Hematopoietic multipotent progenitor cell treated with erythropoietin and hydrocortisone succinate and interleukin-3 and kit ligand, for 17 days (in vitro differentiated cells): ENCODE results near the gene MAP2K5.

Source experiments
- DNase-seq: peaks from one replicate; pipeline ENCODE4 v3.0.0-alpha.2; 2015; ENCODE audit warnings: low spot score

Gene MAP2K5

GRCh38 chr15:67723294-67724024, 181.0 kb downstream of the MAP2K5 start:
- no peak for DNase-seq

DNA sequence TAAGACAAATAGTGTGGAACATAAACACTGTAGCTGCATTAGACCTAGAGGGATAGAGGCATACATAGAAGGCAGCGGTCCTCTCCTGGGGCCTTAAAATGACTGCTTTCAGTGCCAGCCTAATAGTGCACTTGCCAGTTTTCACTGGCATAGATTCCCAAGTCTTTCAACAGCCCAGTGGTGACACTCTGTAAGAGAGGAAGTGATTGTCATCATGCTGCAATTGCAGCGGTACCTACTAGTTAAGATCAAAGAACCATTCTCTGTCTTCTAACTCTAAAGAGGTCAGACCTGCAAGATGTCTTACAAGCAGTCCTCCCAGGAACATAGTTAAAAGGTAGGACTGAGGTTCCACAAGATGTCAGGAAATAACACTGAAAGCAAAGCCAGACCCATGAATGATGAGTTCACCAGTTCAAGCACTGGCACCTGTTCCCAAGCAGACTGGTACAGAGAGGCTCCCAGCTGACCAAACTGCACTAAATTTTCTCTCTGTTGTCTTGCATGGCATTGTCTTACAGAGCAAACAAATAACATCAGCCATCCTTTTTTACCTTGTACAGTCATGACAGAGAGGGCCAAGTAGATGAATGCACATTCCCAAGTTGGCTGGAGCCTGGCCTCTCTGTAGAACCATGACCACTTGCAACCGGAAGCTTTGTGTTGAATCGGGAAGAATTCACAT, 182.3 kb downstream of the MAP2K5 start:
- DNase-seq, result no peak

GRCh38 chr15:67730135-67730534, 187.6 kb downstream of the MAP2K5 start:
- DNase-seq, result no peak

GRCh38 chr15:67731112-67731721, 188.7 kb downstream of the MAP2K5 start:
- no peak for DNase-seq

DNA sequence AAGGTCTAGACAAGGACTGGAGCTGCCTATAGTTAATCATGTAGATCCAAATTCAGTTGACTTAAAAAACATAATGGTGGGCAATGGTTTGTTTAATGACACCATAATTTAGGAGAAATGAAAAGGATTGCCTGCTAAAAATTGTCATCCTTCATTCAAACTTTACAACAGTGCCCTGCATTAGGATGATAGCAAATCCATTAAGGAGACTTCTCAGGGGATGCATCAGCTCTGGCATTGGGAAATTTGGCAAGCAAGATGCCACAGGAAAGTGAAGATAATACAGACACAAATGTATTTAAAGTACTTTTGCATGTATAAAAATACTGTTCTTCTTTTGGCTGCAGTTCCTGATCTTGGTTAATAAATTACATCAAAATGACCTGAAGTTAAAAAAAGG, 189.7 kb downstream of the MAP2K5 start:
- no peak for DNase-seq

- no peak for DNase-seq
These were observed 190.3 kb downstream of the MAP2K5 start for GRCh38 chr15:67732671-67733374.

DNA sequence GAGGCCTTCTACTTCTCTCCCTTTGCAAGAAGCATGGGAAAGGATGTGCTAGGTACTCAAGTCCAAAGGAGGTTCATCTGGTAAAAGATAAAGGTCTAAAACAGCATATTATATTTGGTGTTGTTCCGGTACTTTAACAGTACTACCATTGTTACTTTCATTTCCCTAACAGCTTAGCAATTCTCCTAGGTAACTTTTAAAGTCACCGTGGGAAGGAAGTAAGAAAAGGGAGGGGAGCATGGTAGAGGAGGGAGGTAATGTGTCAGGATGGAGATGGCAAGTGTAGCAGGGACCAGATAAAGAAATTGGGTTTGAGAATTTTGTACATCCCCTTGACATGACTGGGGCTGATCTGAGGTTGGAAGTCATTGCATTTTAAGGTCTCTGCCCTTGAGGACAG, 193.4 kb downstream of the MAP2K5 start:
- DNase-seq, result no peak

DNA sequence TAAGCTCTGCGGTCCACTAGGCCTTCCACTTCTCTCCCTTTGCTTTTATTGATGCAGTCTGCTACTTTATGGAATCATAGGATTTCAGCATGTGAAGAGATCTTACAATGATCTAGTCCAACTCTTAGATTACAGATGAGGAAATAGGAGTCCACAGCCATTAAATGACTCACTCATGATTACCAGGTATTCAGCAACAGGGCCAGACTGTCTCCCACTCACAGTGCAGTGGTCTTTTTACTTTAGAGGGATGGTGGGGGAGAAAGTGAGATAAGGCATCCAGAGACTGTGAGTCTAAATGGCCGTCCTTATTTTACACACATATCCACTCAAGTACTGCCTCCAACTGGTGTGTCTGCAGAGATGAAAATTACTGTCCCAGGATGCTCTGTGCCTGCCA, 194.3 kb downstream of the MAP2K5 start:
- no peak for DNase-seq

GRCh38 chr15:67738056-67738455, 195.6 kb downstream of the MAP2K5 start:
- no peak for DNase-seq

DNA sequence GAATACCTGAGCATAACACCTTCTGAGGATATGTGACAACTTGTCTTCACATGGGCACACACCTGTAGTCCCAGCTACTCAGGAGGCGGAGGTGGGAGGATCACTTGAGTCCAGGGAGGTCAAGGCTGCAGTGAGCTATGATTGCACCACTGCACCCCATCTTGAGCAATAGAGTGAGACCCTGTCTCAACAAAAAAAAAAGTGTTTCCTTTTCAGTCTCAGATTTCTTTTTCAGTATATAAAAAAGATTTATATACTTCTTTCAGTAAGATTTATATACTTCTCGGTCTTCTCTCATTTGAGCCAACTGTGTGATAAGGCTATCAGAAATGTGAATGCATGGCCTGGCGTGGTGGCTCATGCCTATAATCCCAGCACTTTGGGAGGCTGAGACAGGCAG, 197.9 kb downstream of the MAP2K5 start:
- no peak for DNase-seq

DNA sequence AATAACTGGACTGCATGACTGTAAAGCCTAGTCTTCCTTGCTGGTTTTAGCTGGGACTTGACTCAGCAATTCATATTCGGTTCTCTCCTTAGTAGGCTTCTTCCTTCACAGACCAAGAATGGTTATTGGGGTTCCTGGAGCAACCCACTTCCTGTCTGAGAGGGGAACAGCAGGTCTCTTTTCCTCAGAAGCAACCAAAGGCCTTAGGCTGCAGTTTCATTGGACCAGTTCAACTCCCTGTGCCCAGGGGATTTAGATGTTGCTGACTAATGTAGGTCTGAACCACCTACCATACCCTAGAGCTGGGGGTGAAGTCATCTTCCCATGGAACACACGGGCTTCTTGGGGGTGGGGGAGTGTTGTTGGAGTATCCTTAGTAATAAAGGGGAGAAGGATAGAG, 198.8 kb downstream of the MAP2K5 start:
- no peak for DNase-seq

DNA sequence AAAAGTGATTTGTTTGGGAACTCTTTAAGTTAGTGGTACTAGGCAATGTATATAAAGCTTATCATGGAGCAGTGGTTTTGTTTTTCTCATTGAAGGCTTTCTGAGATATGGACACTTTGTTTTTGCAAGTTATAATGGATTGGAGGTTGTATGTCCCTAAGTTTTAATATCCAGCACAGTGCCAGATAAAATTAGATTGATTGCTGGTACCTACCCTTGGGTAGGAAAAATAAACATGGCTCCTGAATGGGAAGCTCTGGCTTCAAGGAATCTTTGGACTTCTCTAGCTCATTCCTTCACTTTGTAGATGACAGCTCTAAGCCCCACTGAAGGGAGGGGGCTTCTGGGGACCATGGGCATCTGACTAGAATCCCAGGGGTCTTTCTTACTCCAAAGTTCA, 201.1 kb downstream of the MAP2K5 start:
- no peak for DNase-seq

- no peak for DNase-seq
These were observed 202.0 kb downstream of the MAP2K5 start for GRCh38 chr15:67744331-67745072.

GRCh38 chr15:67745073-67746006, 202.8 kb downstream of the MAP2K5 start:
- DNase-seq, result no peak

DNA sequence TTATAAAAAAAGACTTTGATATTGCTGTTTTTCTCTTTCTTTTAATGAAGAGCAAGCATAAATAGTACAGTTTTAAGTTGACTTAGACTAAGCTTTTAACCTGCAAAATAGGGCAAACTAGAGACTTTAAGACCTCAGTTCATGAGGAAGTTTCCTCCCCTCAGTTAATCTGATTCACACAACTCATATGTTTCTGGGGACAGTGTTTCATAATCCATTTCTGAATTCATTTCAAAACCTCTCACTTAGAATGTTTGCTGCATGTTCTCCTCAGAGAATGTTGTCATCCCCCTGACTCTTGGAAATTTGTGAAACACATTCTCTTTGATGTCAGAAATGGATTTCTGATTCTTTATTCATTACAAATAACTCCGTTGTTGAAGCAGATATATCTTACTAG, 203.5 kb downstream of the MAP2K5 start:
- DNase-seq, result no peak

GRCh38 chr15:67746450-67746849, 203.9 kb downstream of the MAP2K5 start:
- DNase-seq, result no peak

- no peak for DNase-seq
These were observed 205.4 kb downstream of the MAP2K5 start for GRCh38 chr15:67747921-67748320.

GRCh38 chr15:67750371-67750770, 207.9 kb downstream of the MAP2K5 start:
- no peak for DNase-seq

DNA sequence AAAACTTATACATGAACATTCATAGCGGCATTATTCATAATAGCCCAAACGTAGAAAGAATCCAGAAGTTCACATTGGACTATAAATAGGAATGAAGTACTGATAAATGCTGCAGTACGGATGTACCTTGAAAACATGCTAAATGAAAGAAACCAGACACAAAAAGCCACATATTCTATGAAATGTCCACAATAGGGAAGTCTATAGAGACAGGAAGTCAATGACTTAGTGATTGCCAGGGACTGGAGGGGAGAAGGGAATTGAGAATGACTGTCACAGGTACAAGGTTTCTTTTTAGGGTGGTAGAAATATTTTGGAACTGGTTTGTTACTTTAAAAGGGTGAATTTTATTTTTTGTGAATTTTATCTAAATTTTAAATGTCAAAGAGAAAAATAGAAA, 211.4 kb downstream of the MAP2K5 start:
- DNase-seq, result no peak

- DNase-seq, result no peak
These were observed 212.8 kb downstream of the MAP2K5 start for GRCh38 chr15:67755264-67755663.

- DNase-seq, result no peak
These were observed 213.4 kb downstream of the MAP2K5 start for GRCh38 chr15:67755936-67756335.
